ENCODE measurements around the gene PGRMC2.
A peak's percentile ranks its signal among the peaks of the same experiment; 100 is the strongest.
"Not testable (repeated sequence)": the region's sequence is repeated elsewhere in the genome, so short reads cannot be mapped to it uniquely, and the experiment has no call there.

The PGRMC2 gene

DNA sequence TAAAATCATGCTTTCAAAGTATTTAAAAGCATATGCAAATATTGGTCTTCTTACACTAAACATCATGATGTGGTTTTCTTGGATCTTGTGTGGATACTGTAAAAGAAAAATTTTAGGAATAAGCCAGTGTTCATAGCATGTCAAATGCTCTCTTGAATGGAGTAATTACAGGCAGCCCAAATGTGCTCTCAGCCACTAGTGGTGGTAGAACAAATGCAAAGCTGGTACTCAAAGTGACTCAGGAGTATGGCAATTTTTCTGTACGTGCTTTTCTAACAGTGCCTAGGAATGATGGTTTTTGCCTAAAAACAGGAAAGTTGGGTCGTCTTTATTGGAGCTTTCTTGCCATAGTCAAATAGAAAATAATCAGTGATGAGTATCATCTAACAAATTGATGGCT is 19.9 kb downstream of the PGRMC2 start:
- no peak for DNase-seq (ENCODE audit: low spot score)

DNA sequence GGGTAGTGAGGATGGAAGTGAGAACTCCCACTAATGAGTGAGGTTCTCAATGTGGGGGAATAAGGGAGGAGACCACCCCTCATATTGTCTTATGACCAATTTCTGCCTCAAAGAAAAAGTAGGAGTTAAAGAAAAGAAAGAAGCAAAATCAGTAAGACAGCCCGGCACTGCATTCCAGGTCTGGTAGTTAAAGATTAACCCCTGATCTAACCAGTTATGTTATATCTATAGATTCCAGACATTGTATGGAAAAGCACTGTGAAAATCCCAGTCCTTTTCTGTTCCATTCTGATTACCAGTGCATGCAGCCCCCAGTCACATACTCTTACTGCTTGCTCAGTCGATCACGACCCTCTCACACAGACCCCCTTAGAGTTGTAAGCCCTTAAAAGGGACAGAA is 20.4 kb downstream of the PGRMC2 start:
- DNase-seq (ENCODE audit: low spot score), result not testable (repeated sequence)

DNA sequence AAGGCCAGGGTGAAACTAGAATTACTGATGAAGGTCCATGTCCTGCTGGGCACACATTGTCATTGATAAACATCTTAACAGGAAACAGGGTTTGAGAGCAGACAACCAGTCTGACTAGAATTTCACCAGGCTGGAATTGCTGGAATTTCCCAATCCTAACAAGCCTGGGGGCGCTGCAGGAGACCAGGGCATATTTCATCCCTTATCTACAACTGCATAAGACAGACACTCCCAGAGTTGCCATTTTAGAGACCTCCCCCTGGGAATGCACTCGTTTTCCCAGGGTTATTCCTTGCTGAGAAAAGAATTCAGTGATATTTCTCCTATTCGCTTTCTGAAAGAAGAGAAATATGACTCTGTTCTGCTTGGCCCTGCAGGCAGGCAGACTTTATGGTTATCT is 22.1 kb downstream of the PGRMC2 start:
- DNase-seq (ENCODE audit: low spot score), result not testable (repeated sequence)

DNA sequence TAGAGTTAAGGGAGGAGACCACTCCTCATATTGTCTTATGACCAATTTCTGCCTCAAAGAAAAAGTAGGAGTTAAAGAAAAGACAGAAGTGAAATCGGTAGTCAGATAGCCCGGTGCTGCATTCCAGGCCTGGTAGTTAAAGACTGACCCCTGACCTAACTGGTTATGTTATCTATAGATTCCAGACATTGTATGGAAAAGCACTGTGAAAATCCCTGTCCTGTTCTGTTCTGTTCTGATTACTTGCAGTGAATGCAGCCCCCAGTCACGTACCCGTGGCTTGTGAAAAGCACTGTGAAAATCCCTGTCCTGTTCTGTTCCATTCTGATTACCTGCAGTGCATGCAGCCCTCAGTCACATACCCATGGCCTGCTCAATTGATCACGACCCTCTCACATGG is 27.7 kb downstream of the PGRMC2 start:
- not testable (repeated sequence) for DNase-seq (ENCODE audit: low spot score)

DNA sequence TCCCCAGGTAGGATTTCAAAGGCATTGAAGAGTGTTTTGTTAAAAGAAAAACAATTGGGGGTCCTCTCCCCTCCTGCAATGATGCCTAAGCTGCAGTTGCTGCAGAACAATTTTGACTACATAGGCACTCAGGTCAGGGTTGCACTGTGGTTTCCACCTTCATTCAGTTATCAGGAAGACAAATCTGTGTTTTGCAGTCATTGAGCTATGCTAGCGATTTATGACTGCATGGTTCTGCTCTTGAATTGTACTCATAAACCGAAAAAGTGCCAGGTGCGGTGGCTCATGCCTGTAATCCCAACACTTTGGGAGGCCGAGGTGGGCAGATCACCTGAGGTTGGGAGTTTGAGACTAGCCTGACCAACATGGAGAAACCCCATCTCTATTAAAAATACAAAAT is 29.4 kb downstream of the PGRMC2 start:
- not testable (repeated sequence) for DNase-seq (ENCODE audit: low spot score)

DNA sequence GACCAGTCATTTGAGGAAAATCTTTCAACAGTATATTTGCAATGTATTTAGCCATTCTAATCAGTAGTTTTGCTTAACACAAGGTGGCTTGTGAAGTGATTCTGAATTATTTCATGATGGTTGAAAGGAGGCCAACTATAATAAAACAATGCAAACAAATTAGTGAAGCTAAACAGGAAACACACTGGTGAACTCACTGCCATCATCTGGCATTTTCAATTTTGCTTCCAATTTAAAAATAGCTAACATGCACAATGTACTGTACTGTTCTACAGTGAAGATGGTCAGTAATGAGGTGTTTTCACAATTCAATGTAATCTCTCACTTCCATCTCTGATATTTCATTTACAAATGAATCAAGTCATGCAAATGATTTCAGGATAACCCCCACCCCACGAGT is 31.1 kb downstream of the PGRMC2 start:
- DNase-seq (ENCODE audit: low spot score), result no peak

DNA sequence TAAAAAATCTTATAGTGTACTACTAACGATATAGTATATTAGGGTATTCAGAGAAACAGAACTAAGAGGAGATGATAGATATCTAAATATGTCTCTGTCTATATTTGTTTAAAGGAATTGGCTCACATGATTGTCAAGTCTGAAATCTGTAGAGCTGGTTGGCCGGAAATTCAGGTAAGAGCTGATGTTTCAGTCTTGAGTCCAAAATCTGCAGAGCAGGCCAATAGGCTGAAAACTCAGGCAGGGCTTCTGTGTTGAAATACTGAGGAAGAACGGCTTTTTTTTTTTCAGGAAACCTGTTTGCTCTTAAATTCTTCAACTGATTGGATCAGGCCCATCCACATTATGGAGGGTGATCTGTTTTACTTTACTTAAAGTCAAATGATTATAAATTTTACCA is 31.7 kb downstream of the PGRMC2 start:
- DNase-seq (ENCODE audit: low spot score), result no peak

DNA sequence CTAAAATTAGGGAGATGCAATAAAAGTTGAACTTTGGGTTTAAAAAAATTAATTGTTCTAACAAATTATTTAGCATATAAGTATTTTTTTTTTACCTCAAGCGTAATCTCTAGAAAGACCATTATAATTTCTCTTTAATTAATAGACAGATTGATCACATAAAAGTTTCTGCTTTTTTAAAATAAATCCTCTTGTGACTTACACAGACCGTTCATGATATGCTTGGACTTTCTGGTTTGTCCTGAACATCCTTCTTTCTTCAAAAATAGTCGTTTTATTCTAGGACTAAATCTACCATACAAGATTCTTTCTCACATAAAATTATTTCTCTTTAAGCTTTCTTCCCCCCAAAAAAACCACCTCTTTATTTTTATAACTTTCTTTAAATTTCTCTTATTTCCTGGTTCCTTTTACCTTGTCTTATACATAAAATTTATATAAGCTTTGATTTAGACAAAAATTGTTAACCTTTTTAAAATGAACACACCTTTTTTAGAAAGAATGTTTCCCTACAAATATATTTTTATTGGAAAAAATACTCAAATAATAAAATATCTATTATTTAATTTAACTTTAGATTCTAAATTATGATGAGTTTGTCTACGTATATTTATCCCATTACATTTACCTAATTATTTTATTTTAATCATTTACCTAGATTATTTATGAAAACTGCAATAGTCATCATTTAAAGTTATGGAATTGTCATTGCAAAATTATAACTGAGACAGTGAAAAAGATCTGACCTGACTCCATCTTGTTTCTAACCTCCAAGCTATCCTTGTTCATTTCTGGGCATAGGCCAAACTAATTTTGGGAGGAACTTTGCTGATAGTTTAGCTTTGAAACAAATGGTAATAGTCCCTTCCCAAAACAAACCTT is 37.6 kb downstream of the PGRMC2 start:
- DNase-seq (ENCODE audit: low spot score), result peak; percentile 21

DNA sequence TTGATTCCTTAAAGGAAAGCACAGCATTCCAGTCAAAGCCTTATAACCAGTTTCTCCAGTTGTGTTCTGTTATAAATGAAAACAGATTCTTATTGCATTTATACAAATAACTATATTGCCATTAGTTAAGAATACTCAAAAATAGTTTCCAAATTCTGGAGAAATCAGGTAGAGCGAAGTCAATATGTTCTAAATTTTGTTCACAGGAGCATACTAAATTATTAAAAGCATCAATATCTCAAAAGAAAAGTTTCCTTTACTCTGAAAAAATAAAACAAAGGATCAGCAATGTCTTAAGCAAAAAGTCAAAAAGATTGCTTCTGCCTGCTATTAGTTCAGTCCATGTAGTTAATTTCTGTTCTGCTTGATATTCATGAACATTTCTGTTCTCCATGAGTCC is 39.7 kb downstream of the PGRMC2 start:
- DNase-seq (ENCODE audit: low spot score), result no peak

DNA sequence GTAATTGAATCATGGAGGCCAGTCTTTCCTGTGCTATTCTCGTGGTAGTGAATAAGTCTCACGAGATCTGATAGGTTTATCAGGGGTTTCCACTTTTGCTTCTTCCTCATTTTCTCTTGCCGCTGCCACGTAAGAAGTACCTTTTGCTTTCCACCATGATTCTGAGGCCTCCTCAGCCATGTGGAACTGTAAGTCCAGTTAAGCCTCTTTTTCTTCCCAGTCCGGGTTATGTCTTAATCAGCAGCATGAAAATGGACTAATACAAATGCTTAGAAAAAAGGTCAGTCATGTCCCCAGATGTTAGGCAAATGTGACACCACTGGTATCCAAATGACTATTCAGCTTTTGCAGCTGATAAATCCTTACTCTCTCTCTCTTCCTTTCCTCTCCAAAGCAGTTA is 42.2 kb downstream of the PGRMC2 start:
- not testable (repeated sequence) for DNase-seq (ENCODE audit: low spot score)

DNA sequence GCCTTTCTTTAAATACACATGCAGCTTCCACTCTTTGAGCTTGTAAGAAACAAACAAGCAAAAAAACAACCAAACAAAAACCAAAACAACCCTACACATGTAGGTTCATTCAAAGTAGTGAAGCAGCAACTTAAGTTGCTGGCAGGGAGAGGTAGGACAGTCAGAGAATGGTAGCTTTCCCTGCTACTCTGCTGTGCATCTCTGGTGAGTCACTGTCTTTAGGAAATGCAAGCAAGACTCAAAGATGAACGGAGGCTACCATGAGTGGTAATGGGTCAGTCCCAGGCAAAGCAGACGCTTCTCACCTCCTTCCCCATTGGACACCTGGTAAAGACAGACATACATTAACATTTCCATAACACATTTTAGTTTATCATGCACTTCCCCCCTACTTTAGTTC is 43.2 kb downstream of the PGRMC2 start:
- no peak for DNase-seq (ENCODE audit: low spot score)

DNA sequence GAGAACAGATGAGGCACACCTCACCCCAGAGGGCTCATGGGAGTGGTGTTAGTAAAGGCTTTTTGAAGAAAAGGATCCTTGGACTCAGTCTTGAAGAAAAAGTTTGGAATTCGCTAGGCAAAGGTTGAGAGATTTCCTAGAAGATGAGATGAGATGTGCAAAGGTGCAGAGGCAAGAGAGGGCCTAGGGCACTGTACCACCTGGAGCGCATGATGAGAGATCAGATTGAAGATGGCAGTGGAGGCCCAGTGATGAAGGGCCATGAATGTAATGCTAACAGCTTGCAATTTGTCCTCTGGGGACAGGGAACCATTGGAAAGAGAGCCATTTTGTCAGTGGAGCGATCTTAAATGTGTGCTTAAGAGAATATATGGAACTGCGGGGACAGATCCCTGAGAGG is 45.0 kb downstream of the PGRMC2 start:
- DNase-seq (ENCODE audit: low spot score), result no peak

DNA sequence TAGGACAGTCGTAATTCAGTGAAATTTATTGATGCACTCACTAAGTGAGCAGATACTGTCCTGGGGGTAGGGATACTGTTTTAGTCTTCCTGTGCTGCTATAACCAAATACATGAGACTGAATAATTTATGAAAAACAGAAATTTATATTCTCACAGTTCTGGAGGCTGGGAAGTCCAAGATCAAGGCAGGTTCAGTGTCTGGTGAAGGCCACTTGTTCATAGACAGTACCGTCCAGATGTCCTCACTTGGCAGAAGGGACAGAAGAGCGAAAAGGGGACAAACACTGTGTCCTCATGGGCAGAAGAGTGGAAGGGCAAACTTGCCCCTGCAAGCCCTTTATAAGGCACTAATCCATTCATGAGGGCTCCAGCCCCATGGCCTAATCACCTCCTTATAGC is 45.6 kb downstream of the PGRMC2 start:
- no peak for DNase-seq (ENCODE audit: low spot score)

DNA sequence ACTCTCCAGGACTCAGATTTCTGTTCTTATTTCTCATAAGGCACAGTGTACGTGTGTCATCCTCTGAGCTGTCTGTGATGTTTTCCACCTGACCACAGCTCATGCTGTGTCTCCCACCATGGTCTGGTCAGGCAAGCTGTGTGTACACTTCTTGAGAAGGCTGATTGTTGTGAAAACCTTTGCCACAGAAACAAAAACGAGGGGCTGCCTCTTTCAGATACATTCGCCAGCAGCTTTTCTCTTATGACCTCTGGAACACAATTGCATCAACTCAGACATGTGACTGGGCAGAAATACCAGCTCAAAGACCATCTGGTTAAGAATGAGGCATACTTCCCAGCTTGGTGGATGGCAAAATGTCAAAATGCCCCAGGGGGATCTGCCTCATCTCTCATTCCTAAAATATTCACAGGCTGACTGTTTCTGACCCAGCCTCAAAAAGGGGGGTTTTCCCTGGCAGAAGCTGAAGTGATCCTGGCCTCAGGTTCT is 46.1 kb downstream of the PGRMC2 start:
- DNase-seq (ENCODE audit: low spot score), result no peak

DNA sequence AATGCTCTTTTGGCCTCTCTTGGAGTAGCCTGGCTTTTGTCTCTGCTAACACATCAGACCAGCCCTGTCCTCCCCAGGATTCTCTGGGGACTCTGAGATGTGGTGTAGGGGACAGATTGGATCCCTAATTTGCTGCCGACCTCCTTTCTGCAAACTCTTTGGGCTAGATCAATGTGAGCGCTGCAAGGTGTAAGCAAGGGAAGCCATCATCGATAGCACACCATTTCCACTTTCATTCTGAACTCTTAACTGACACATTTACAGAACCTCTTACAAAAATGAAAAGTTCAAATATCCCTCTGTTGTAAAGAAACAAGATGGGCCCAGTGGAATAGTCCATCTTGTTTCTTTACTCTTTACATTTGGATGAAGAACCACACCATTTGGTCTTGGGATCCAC is 46.6 kb downstream of the PGRMC2 start:
- DNase-seq (ENCODE audit: low spot score), result no peak

DNA sequence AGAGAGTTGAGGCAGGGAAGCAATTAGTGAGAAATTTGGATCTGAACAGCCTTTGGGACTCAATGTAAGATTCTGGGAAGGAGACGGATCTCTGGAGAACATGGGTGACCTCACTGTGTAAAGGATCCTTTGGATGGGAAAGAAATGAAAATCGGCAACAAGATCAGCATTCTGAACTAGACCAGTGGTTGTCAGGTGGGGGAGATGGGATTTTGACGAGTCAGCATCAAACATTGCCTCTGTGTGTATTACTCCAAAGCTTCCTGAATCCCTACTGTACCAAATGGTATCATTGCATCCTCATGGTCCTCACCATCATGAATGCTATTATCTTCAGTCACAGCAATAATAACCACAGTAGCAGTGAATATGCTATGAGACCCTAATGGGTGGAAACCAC is 52.8 kb downstream of the PGRMC2 start:
- no peak for DNase-seq (ENCODE audit: low spot score)

DNA sequence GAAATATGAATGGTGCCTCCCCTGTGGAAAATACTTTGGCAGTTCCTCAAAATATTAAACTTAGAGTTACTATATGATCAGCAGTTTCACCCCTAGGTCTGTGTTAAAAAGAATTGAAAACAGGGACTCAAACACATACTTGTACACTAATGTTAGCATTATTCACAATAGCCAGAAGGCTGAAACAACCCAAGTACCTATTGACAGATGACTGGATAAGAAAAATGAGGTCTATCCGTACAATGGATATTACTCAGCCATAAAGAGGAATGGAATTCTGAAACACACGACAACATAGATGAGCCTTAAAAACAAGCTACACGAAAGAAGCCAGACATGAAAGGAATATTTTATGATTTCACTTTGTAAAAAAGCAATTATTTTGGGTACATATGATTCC is 54.9 kb downstream of the PGRMC2 start:
- no peak for DNase-seq (ENCODE audit: low spot score)

DNA sequence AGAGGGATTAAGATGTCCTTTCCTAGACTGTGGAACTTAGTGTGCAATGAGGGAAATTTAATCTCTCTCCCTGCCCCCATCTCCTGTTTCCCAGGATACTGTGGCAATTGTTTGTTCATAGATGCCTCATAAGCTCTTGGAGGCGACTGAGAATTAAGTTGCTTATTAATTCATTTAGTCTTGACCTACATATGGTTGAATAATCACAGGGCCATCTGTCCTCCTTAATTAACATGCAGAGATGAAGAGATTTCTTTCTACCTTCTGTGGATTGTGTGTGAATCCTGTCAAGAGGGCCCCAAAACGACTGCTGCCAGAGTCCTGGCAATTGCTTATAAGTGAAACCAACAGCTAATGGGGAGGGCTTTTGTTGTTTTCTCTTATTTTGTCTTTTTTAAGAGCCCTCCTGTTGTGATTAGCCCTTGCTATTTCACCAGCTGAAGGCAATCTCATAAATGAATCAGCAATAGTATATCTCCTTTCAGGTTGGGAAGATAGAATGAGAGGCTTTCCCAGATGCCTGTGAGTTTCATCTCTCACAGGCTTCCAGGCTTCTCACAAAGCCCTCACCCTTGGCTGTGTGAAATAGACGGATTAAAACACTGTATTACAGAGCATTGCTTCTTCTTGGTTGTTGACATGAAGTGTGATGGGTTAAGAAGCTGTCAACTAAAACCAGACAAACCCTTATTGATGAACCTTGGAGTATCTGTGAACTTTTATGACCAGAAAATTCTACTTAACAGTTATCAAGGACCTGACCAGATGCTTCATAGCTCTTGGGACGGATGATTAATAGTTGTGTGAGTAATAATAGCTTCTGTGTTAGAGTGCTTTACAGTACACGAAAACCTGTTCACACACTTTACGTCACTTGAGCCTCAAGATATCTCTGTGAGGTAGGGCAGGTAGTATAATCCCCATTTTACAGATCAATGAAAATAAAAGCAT is 58.5 kb downstream of the PGRMC2 start:
- no peak for DNase-seq (ENCODE audit: low spot score)

DNA sequence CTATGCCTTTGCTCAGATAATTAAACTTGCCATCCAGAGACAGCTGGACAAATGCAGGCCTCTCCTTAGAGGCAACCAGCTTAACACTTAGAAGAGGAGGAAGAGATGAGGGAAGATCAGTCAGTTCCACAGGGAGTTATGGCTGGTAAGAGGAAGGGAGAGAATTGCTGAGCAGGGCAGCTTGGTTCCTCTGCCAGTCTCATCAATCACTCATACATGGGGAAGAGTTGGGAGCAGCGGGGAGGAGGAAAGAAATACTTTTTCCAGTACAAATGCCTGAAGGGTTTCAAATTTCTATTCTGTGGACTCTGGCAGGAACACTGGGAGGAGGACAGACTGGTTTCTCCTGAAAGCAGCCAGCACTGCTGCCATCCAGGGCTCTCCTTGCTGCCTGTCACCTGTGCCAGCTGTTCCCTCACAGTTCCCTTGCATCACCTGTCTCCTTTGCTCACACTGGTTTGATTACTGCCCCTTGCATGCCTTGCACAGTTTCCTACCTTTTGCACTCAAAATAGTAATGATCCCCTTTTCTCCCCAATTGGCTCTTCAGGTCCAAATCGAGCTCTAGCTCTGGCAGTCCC is 59.5 kb downstream of the PGRMC2 start:
- DNase-seq (ENCODE audit: low spot score), result no peak

DNA sequence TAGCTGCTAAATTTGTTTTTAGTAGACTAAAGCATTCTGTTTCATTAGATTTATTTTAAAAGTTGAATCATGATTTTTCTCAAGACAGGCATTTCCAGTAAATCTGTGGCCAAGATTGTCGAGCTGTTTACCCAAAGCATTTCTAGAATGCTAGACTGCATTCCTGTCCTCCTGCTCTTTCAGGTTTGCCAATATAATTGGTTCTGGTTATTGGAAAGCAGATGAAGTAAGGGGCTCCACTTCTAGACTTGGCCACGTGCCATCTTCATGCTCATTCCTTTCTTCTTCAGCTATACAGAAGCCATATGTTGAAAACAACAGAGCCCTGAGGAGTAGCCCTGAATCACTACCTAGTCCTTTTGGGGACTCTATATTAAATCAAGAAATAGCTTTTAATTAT is 62.5 kb downstream of the PGRMC2 start:
- DNase-seq (ENCODE audit: low spot score), result no peak

DNA sequence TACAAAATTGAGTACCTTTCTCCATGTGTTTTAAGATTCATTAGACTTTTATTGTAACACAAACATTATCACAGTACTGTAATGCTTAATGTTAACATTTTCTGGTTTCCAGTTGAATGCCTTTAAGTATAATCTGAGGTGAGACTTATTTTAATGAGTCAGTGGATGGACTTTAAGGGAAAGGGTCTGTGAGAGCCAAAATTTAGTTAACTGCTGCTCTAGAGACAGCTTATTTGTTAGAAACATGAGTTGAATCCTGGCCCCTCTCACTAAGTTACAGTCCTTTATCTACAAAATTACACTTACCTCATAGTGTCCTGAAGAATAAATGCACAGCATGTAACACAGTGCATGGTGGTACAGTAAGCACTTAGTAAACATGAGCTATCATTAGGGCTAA is 66.0 kb downstream of the PGRMC2 start:
- DNase-seq (ENCODE audit: low spot score), result no peak
